Choroid plexus epithelial cell (primary cell): ENCODE results near the gene PHLPP1.

Source experiments
- DNase-seq: peaks from one replicate; pipeline ENCODE4 v3.0.0-alpha.2; 2010; ENCODE audit warnings: low read depth
- H3K4me3 ChIP-seq: 2 replicates; pipeline ENCODE4 v1.5.1; 2011; ENCODE audit warnings: low read depth, mild to moderate bottlenecking, control low read depth, low read length, moderate library complexity
- CTCF ChIP-seq: conservative IDR thresholded peaks from 2 replicates; pipeline ENCODE4 v1.5.1; 2011; ENCODE audit warnings: low read depth, mild to moderate bottlenecking, control low read depth, inconsistent platforms, low read length, moderate library complexity

The PHLPP1 gene

GRCh38 chr18:62814132-62814759 is 98.9 kb downstream of the PHLPP1 start:
- no peak overlapping the region for H3K4me3 ChIP-seq
- no peak for DNase-seq
- TF ChIP-seq CTCF = no peak

GRCh38 chr18:62825382-62825781 is 110.0 kb downstream of the PHLPP1 start:
- no peak overlapping the region for H3K4me3 ChIP-seq
- DNase-seq = no peak
- no peak for TF ChIP-seq CTCF

- no peak for TF ChIP-seq CTCF
- no peak overlapping the region for H3K4me3 ChIP-seq
- DNase-seq = no peak
These were observed 112.1 kb downstream of the PHLPP1 start for GRCh38 chr18:62827397-62827796.

- no peak for TF ChIP-seq CTCF
- no peak for DNase-seq
- no peak overlapping the region for H3K4me3 ChIP-seq
These were observed 112.8 kb downstream of the PHLPP1 start for GRCh38 chr18:62828091-62828640.

GRCh38 chr18:62828852-62829251 is 113.5 kb downstream of the PHLPP1 start:
- peak; percentile 35 for DNase-seq
- TF ChIP-seq CTCF = no peak
- H3K4me3 ChIP-seq = no peak overlapping the region

GRCh38 chr18:62829936-62830335 is 114.6 kb downstream of the PHLPP1 start:
- no peak for TF ChIP-seq CTCF
- DNase-seq = peak; percentile 66
- no peak overlapping the region for H3K4me3 ChIP-seq

- DNase-seq = no peak
- no peak for TF ChIP-seq CTCF
- no peak overlapping the region for H3K4me3 ChIP-seq
These were observed 116.9 kb downstream of the PHLPP1 start for GRCh38 chr18:62832282-62832681.
